Kidney capillary endothelial cell (primary cell): ENCODE results near the gene CCDC85A.

Experiments
- DNase-seq: peaks from one replicate; pipeline ENCODE4 v3.0.0-alpha.2; 2018; ENCODE audit warnings: low spot score

CCDC85A gene

DNA sequence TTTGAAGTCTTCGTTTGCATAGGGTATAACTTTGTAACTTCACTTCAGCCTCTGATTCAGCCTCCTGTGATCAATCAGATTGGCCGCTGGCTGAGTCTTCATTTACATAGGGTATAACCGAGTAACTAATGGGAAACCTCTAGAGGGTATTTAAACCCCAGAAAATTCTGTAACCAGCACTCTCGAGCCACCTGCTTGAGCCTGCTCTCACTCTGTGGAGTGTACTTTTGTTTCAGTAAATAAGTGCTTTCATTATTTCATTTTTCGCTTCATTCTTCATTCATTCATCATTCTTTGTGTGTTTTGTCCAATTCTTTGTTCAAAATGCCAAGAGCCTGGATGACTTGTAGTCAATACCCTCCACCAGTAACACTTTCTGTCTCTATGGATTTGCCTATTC lies 56.4 kb downstream of the CCDC85A start:
- no peak for DNase-seq

DNA sequence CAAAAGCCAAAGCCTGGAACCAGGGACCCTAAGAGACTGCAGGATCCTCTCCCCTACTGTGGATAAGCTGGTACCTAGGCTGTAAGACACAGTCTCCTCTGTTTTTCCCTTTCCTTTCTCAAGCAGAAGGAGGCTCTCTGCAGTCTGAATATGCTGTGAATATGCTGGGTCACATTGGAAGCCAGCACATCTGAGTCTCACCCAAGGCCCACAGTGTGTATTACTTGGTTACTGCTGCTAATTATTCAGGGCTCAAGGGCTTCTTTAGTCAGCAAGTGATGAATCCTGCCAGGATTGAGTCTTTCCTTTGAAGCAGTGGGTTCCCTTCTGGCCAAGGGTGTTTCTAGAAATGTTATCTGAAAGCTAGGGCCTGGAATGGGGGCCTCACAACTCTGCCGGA lies 60.7 kb downstream of the CCDC85A start:
- DNase-seq = no peak

DNA sequence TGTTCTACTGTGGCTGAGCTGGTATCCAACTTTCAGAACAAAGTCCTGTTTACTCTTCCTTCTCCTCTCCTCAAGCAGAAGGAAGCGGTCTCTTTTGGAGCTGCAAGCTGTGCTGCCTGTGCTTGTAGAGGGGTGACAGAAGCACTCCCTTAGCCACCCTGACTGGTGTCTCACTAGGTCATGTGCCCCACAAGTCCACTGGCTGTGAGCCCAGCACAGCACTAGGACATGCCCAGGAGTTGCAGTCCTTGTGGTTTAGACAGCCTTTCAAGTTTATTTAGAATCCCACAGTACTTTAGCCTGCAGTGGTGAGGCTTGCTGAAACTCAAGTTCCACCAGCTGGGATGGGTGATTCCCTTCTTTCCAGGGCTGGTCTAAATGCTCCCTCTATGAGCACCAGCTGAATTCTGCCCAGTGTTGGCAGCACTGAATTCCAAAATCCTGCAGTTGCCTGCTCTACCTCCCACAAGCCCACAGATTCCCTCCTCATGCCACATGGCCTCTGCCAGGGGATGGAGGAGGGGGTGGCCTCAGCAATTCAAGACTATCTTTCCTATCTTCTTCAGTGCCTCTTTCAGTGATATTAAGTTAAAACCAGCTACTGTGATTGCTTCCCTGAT lies 61.2 kb downstream of the CCDC85A start:
- no peak for DNase-seq

DNA sequence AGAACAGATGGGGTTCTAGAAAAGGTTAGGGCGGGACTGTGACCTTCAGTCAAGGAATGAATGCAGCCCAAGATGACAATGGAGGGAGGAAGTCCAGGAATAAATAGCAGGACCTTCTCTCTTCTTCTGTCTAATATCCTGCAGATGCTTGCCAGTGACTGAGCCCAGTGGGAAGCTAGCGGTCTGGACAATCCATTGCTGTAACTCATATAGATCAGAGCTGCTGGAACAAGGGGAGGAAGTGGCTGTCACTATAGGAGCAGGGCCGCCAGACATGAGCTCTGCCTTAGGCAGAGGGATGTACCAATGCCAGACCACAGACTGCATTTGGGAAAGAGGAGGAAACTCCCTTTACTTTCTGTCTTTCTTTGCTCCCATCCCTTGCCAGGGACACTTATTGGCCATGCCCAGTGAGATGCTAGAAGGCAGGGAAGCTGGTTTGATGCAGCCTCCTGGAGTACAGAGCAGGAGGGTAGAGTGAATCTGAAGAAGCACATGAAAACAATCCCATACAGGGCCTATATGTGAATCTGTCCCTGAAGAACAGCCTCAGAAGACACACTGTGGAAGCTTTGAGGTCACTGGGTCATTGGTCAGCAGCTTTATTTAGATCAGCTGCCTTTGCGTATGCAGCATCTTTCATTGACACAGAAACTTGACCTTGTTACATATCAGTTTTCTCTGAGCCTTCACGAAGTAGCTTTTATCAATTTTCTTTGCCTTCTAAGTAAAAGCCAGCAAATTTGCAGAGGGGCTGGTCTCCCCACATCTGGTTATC lies 65.4 kb downstream of the CCDC85A start:
- DNase-seq = no peak

DNA sequence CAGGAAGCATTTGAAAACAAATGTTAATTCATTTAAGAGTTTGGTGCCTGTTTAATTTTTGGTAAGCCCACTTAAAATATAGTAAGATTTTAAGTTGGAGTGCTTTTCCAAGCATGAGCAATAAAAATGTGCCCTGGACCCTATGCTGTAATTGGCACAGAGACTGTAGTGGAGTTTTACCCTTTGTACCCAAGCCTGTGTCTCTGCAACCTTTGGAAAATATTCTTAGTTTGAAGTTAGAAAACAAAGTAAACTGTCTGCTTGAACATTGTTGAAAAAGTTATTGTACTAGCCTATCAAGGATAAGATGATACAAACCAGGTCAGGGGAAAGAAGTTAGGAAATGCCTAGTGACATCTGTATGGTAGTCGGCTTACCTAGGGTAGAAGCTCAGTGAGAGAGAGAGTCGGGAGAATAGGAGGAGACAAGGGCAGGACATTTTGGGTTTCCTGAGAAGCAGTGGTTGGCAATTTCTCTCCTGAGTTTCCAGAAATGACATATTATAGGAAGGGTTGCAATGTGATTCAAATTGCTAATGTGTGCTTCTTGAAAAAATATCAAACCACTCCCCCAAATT lies 66.5 kb downstream of the CCDC85A start:
- no peak for DNase-seq

DNA sequence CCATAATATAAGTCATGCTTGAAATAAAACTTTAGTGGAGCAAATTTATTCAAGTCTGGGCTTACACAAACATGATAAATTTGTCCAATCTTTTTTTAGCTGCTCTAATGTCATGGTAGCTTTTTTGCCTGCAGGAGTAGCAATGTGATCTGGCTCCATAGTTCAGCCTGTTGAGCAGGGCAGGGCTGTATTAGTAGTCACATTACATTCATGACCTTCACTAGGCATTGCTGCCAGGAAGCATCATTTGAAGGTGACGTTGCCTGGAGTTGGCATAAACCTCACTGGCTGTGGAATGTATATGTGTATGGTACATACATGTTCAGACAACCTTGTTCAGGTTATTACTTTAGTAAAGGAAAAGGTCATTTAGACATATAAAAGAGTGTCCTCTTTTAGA lies 76.6 kb downstream of the CCDC85A start:
- DNase-seq = no peak

DNA sequence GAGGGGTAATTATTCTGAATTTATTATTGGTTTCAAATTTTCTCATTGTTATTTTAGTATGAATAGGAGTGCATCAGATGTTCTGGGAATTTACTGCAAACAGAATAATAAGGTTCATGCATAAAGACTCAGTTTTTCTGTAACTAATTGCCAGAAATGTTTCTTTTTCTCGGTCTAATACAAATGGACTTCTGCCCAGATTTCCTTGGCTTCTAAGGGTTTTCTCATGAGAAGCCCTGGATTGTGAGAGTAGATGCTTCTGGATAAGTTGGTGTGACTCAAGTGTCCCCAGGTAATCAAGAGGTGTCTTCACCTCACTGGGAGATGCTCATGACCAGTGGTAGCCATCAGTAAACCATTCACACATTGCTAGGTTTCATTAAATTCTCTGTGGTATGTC lies 78.5 kb downstream of the CCDC85A start:
- DNase-seq = no peak

DNA sequence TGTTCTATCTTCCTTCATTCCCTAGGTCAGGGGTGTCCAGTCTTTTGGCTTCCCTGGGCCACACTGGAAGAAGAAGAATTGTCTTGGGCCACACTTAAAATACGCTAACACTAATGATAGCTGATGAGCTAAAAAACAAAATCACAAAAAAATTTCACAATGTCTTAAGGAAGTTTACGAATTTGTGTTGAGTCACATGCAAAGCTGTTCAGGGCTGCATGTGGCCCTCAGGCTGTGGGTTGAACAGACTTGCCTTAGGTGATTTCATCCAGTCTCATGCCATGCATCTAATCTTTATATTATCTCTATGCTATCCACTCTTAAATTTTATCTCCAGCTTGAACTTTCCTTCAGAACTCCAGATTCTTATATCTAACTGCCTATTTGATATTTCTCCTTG lies 80.1 kb downstream of the CCDC85A start:
- no peak for DNase-seq

DNA sequence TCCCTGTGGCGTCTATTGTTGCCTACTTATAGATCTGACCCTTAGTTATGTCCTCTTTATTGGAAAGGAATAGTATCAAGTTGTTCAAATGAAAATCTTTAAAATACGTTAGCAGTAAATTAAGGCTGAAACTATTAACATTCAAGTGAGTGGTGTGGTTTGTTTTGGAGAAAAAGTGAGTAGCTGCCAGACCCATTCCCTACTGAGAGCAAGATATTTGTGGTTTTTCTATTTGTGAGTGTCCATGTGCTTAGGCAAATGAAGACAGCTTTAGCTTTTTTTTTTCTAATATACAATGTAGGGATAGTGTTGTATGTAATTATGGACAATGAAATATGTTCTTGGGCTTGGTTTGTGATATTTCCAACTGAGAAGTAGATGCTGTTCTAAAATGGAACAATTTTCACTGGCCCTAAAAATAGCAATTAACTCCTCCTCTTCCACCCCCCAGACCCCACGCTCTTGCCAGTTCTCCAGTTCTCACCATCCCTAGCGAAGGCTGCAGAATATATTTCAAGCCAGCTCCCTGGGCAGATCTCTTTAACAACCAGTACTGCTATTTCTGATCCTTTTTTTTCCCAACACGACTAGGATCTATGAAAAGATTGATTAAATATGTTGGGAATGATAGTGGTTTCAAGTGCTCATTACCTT lies 83.1 kb downstream of the CCDC85A start:
- DNase-seq = no peak

DNA sequence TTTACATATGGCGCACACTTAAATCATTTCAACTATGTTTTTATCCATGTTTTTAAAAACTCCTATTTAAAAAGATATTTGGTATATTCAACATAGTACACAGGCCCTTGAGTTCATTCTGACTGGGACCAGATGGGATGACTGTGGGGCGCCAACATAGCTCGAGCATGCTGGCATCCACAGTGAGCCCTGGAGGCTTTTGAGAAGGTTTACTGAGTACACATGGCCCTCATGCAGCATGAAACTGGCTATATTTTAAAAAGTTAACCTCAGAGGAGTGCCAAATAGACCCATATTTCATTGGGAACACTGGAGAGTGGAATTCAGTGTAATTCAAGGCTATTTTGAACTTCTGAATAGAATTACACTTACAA lies 83.6 kb downstream of the CCDC85A start:
- DNase-seq = no peak

DNA sequence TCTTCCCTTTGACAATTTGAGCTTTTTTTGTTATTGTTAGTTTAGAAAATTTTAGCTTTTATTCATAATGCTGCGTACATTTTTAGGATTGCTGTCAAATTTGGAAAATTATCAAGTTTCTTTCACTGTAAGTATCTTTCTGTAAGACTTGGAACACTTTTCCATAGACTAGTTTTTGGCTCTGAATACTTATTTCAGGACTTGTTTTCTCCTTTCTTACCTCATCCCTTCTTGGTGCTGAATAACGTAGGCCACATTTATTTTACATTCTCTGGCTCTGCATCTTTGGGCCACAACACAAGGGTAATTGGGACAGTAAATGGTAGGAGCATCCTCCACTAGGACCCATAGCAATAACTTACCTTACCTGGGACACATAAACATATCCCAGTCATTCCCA lies 85.1 kb downstream of the CCDC85A start:
- no peak for DNase-seq

DNA sequence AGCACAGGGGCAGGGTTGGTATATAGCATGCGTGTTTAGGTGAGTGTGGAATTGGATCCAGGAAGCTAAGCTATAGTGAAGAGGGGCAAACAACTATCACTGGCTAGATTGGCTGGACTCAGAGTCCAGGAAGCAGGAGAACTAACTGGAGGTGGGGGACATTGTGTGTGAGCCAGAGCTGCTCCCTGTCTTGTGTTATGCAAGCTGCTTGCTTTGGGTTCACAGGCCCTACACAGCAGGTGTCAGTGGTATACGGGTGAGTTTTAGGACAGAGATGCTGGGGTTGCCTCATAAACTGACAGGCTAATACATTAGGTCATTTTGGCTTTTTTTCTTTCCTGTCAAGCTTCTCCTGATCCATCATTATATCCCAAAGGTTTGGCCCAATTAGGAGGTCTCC lies 87.5 kb downstream of the CCDC85A start:
- no peak for DNase-seq

DNA sequence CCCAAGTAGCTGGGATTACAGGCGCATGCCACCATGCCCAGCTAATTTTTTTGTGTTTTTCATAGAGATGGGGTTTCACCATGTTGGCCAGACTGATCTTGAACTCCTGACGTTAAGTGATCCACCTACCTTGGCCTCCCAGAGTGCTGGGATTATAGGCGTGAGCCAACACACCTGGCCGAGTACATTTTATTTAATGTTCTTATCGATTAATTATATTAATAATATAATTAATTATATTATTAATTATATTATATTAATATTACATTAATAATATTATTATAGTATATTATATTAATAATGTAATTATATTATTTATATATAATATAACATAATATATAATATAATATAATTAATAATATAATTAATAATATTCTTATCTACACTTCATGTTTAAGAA lies 101.4 kb downstream of the CCDC85A start:
- no peak for DNase-seq

DNA sequence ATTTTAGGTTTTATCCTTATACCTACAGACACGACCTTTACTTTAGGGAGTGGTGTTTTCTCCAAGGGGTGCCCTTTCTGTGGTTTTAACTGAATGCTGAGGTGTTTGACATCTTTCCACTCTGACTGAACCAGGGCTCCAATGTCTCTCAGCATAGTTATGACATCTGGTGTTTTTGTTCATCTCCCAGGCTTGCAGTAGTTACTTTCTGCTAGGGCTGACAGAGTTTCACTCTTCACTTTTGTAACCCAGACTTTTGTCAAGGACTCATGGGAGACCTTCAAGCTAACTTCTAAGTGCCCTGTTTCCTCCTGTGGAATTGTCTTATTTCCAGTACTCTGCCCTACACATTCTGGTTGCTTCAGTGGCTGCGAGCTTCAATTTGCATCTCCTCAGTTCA lies 103.1 kb downstream of the CCDC85A start:
- DNase-seq = no peak

DNA sequence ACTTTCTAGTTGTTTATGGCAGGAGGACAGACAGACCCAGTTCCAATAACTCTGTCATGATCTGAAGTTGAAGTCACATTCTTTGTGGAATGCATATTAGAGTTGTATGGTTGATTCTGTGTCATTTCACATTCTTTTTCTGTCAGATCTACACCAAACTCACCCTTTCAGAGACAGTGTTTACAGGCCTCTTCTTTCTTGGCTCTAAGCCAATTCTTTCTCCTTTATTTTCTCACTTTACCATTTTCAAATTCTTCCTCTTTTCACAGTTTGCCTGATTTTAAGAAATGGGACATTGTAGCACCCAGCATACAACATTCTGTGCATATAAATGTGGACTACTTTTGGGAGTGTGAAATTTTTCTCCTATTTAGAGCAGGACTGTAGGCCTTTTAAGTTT lies 103.7 kb downstream of the CCDC85A start:
- no peak for DNase-seq

DNA sequence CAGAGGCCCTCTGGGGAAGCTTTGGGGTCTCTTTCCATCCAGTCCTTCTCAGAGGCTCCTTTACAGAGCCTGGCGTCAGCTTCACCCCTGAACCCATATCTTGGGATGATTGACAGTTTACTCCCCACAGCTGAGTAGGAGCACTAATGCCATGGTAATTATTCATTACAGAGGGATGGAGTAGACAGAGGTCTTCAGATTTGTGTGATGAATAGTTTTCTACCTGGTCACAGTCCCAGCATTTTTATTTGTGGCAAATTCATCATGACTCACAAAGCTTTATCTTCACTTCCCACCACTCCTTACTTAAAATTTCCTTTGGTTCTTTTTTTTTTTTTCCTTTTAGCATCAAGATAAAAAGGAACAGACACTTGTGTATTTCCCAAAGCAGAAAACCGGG lies 104.2 kb downstream of the CCDC85A start:
- no peak for DNase-seq

DNA sequence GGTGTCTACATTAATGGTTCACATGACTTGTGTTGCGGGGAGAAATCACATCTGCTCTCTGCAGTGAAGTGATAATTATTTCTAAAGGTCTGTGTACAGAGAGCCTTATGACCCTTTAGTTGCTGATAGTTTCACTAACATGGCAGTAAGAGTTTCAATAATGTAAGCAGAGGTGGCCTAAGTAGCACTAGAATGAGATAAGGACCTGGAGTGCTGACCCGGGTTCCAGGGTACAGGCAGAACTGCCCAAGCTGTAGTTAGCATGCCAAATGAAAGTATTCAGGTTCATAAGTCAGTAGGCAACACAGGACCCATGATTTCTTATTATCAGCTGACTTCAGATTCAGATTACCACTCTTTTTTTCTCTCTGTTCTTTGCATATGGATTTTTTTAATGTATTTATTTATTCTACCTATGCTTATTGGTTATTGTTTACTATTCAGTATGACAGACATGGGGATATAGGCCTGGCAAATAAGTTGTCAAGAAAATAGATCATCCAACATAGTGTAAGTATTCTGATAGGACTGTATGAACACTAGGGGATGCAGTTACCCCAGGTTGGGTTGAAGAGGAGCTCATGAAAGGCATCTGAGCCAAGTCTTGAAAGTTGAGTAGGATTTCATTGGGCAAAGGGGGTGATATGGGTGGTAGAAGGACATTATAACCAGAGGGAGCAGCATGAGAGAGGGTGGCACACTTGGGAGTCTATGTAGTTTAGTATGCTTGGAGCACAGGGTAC lies 105.2 kb downstream of the CCDC85A start:
- no peak for DNase-seq

DNA sequence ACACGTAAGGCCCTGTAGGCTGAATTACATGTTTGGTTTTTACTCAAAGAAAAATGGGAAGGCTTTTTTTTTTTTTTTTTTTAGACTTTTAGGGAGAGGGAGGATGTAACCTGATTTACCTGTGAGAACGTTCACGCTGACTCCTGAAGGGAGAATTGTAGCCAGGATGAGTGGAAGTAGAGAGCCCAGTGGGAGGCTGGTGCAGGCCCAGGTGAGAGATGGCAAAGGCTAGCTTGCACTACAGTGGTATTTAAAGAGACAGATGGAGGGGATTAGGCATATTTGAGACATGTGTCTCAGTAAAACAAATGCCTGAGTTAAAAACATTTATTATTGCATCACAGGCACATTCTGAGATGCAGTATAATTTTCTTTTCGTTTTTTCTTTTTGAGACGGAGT lies 107.9 kb downstream of the CCDC85A start:
- no peak for DNase-seq

DNA sequence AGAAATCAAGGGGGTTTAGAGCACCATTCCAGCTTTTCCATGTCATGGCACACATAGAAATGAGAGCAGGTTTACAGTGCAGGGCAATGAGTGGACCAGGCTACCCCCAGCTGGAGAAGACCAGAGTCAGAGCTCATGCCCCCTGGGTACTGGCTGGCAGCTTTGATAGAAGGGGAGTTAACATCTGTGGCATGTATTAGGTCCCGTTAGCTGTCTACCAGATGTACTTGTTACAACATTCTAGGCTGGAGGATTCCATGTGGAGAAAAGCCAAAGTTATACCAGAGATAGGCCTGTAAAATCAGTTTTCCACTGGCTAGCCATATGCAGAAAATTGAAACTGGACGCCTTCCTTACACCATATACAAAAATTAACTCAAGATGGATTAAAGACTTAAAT lies 109.2 kb downstream of the CCDC85A start:
- DNase-seq = no peak

DNA sequence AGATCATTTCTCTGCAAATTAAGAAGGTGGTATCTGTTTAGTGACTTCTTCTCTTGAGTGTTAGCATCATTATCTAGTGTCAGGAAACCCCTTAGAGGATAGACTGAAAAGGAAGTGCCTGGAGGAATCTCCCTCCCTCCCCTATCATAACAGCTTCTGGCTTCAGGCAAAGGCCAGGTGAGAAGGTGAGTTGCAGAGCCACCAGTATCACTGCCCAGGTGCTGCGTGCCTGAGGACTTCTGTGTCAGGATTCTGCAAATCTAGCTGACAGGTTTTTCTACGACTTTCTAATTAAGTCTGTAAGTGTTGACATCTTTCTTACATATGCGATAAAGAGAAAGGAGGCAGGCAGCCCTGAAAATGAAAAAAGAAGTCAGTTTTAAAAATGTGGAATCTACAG lies 111.9 kb downstream of the CCDC85A start:
- no peak for DNase-seq

DNA sequence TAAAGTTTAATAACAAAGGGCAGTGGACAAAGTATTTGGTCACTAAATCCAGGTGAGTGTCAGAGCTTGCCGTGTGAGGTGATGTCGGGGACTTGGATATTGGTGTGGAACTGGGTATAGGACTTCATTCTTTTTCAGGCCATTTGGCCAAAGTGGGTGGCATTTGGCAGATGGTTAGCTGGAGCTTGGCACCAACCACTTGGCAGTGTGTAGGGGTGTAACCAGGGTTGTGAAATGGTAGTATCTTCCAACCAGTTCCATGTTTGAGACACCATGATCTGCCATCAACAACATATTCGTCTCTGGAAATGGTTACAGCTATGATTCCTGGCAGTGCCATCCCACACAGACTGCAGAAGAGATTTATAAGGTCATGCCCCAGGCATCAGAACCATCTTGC lies 113.9 kb downstream of the CCDC85A start:
- no peak for DNase-seq

DNA sequence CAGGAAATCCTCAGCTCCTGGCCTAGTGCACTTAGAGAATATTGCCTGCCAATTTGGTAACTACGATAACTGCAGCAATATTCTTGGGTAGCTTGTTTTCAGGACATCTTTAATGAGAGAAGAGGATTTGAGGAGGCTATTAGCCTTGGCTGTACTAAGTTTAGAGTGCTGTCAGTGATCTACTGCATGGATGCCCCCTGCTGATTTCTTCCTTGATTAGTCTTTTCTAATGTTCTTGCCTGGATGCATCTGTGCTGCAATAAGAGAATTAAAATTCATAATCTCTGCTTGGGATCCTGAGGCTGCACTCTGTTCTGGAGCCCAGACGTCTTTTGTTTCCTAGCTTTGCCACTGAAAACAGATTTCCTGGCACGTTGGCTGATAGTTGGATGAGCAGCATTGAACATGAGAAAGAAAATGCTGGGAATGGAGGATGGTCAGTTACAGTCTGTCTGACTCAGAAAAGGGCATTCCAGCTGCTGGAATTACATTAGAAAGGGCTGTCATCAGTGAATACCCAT lies 115.4 kb downstream of the CCDC85A start:
- DNase-seq = no peak
